Measurements from ENCODE around the gene FBXL7.

Gene FBXL7

GRCh38 chr5:15807248-15807647 is 307.3 kb downstream of the FBXL7 start:
- H3K9ac ChIP-seq (ENCODE audit: low read depth, low read length) = no peak overlapping the region
- H3K4me3 ChIP-seq (ENCODE audit: low read depth, low read length) = no peak overlapping the region
- H3K9me3 ChIP-seq (ENCODE audit: control insufficient read depth, insufficient read depth, low read length) = peaks cover 8% of the 10 kb centered on the region
- H3K36me3 ChIP-seq (ENCODE audit: control insufficient read depth, insufficient read depth, low read length) = peaks cover 3% of the 10 kb centered on the region
- H3K4me1 ChIP-seq (ENCODE audit: control insufficient read depth, insufficient read depth, low read length) = no peaks in the 10 kb centered on the region
- no peaks in the 10 kb centered on the region for H3K27me3 ChIP-seq (ENCODE audit: control insufficient read depth, insufficient read depth, low read length)

DNA sequence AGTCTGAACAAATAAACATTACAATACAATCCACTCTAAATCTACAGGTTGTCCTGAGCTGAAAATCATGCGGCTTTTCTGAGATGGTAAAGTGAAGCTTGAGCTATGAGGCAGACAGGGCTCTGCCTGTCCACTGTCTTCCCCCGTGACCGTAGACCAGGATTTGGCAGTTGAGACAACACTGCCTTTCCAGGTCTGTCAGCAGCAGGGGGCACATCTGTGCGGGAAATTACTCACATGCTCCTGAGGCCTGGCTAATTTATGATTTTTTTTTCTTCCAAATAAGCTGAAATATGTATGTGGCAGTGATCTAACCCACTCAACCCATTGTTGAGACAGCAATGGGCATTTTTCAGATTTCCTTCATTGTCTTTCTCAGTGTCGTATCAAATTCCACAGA is 307.9 kb downstream of the FBXL7 start:
- Histone ChIP-seq H3K4me3 (ENCODE audit: low read depth, low read length) (no peak overlapping the region), H3K36me3 (ENCODE audit: control insufficient read depth, insufficient read depth, low read length) (peaks cover 3% of the 10 kb centered on the region), H3K9ac (ENCODE audit: low read depth, low read length) (no peak overlapping the region), H3K27me3 (ENCODE audit: control insufficient read depth, insufficient read depth, low read length) (no peaks in the 10 kb centered on the region), H3K9me3 (ENCODE audit: control insufficient read depth, insufficient read depth, low read length) (peaks cover 8% of the 10 kb centered on the region), H3K4me1 (ENCODE audit: control insufficient read depth, insufficient read depth, low read length) (no peaks in the 10 kb centered on the region)

- peaks cover 3% of the 10 kb centered on the region for H3K36me3 ChIP-seq (ENCODE audit: control insufficient read depth, insufficient read depth, low read length)
- peaks cover 8% of the 10 kb centered on the region for H3K9me3 ChIP-seq (ENCODE audit: control insufficient read depth, insufficient read depth, low read length)
- H3K9ac ChIP-seq (ENCODE audit: low read depth, low read length) = no peak overlapping the region
- no peaks in the 10 kb centered on the region for H3K4me1 ChIP-seq (ENCODE audit: control insufficient read depth, insufficient read depth, low read length)
- H3K4me3 ChIP-seq (ENCODE audit: low read depth, low read length) = no peak overlapping the region
- H3K27me3 ChIP-seq (ENCODE audit: control insufficient read depth, insufficient read depth, low read length) = no peaks in the 10 kb centered on the region
Measured at GRCh38 chr5:15808577-15808976, 308.6 kb downstream of the FBXL7 start.

DNA sequence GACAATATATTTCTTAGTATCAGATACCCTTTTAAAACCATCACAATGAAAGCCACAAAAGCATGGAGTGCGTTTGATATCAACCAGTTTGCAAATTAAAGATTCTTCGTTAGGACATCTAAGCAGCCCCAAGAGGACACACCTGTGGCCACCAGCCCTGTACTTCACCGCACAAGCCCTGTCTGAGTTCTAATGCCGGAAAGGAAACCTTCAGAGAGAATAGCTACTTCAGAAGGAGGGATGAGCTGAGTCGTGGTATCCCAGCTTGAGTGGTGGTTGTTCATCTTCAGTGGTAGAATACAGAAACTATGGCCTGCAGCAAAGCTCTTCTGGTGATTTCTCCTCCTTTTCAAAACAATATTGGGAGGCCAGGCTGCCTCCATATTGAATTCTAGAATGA is 319.6 kb downstream of the FBXL7 start:
- no peaks in the 10 kb centered on the region for H3K4me1 ChIP-seq (ENCODE audit: control insufficient read depth, insufficient read depth, low read length)
- H3K9me3 ChIP-seq (ENCODE audit: control insufficient read depth, insufficient read depth, low read length) = no peaks in the 10 kb centered on the region
- H3K36me3 ChIP-seq (ENCODE audit: control insufficient read depth, insufficient read depth, low read length) = no peaks in the 10 kb centered on the region
- H3K27me3 ChIP-seq (ENCODE audit: control insufficient read depth, insufficient read depth, low read length) = no peaks in the 10 kb centered on the region
- no peak overlapping the region for H3K4me3 ChIP-seq (ENCODE audit: low read depth, low read length)
- H3K9ac ChIP-seq (ENCODE audit: low read depth, low read length) = no peak overlapping the region

- Histone ChIP-seq H3K27me3 (ENCODE audit: control insufficient read depth, insufficient read depth, low read length) (no peaks in the 10 kb centered on the region), H3K4me3 (ENCODE audit: low read depth, low read length) (no peak overlapping the region), H3K4me1 (ENCODE audit: control insufficient read depth, insufficient read depth, low read length) (no peaks in the 10 kb centered on the region), H3K9me3 (ENCODE audit: control insufficient read depth, insufficient read depth, low read length) (no peaks in the 10 kb centered on the region), H3K9ac (ENCODE audit: low read depth, low read length) (no peak overlapping the region), H3K36me3 (ENCODE audit: control insufficient read depth, insufficient read depth, low read length) (no peaks in the 10 kb centered on the region)
Measured at GRCh38 chr5:15821506-15821905, 321.5 kb downstream of the FBXL7 start.

- H3K4me1 ChIP-seq (ENCODE audit: control insufficient read depth, insufficient read depth, low read length) = no peaks in the 10 kb centered on the region
- no peak overlapping the region for H3K4me3 ChIP-seq (ENCODE audit: low read depth, low read length)
- H3K9ac ChIP-seq (ENCODE audit: low read depth, low read length) = no peak overlapping the region
- no peaks in the 10 kb centered on the region for H3K27me3 ChIP-seq (ENCODE audit: control insufficient read depth, insufficient read depth, low read length)
- H3K36me3 ChIP-seq (ENCODE audit: control insufficient read depth, insufficient read depth, low read length) = no peaks in the 10 kb centered on the region
- no peaks in the 10 kb centered on the region for H3K9me3 ChIP-seq (ENCODE audit: control insufficient read depth, insufficient read depth, low read length)
Measured at GRCh38 chr5:15823398-15823797, 323.4 kb downstream of the FBXL7 start.

- no peaks in the 10 kb centered on the region for H3K27me3 ChIP-seq (ENCODE audit: control insufficient read depth, insufficient read depth, low read length)
- no peak overlapping the region for H3K4me3 ChIP-seq (ENCODE audit: low read depth, low read length)
- H3K9ac ChIP-seq (ENCODE audit: low read depth, low read length) = no peak overlapping the region
- H3K9me3 ChIP-seq (ENCODE audit: control insufficient read depth, insufficient read depth, low read length) = no peaks in the 10 kb centered on the region
- no peaks in the 10 kb centered on the region for H3K36me3 ChIP-seq (ENCODE audit: control insufficient read depth, insufficient read depth, low read length)
- H3K4me1 ChIP-seq (ENCODE audit: control insufficient read depth, insufficient read depth, low read length) = no peaks in the 10 kb centered on the region
Measured at GRCh38 chr5:15827741-15828140, 327.8 kb downstream of the FBXL7 start.

DNA sequence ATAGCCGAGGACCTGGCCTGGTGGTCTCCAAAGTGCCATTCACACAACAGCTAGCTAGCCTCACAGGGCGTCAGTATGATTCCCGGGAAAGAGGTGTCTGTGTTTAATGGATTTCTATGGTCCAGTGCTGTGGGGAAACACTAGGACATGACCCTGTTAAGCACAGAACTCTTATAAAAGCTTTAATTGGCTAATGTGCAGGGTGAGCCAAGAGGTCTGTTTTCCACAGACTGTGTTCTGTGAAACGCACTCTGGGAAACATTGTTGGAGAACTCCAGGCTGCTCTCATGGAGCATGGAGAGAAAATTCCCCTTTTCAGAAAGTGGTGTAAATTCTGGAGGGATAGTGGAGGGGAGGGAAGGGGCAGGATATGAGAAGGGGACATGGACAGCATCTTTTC is 331.4 kb downstream of the FBXL7 start:
- no peaks in the 10 kb centered on the region for H3K36me3 ChIP-seq (ENCODE audit: control insufficient read depth, insufficient read depth, low read length)
- H3K4me3 ChIP-seq (ENCODE audit: low read depth, low read length) = no peak overlapping the region
- H3K4me1 ChIP-seq (ENCODE audit: control insufficient read depth, insufficient read depth, low read length) = peaks cover 6% of the 10 kb centered on the region
- H3K9me3 ChIP-seq (ENCODE audit: control insufficient read depth, insufficient read depth, low read length) = no peaks in the 10 kb centered on the region
- no peaks in the 10 kb centered on the region for H3K27me3 ChIP-seq (ENCODE audit: control insufficient read depth, insufficient read depth, low read length)
- H3K9ac ChIP-seq (ENCODE audit: low read depth, low read length) = no peak overlapping the region

- no peaks in the 10 kb centered on the region for H3K36me3 ChIP-seq (ENCODE audit: control insufficient read depth, insufficient read depth, low read length)
- no peaks in the 10 kb centered on the region for H3K27me3 ChIP-seq (ENCODE audit: control insufficient read depth, insufficient read depth, low read length)
- no peaks in the 10 kb centered on the region for H3K9me3 ChIP-seq (ENCODE audit: control insufficient read depth, insufficient read depth, low read length)
- H3K4me3 ChIP-seq (ENCODE audit: low read depth, low read length) = no peak overlapping the region
- no peak overlapping the region for H3K9ac ChIP-seq (ENCODE audit: low read depth, low read length)
- H3K4me1 ChIP-seq (ENCODE audit: control insufficient read depth, insufficient read depth, low read length) = peaks cover 6% of the 10 kb centered on the region
Measured at GRCh38 chr5:15833365-15833764, 333.4 kb downstream of the FBXL7 start.

DNA sequence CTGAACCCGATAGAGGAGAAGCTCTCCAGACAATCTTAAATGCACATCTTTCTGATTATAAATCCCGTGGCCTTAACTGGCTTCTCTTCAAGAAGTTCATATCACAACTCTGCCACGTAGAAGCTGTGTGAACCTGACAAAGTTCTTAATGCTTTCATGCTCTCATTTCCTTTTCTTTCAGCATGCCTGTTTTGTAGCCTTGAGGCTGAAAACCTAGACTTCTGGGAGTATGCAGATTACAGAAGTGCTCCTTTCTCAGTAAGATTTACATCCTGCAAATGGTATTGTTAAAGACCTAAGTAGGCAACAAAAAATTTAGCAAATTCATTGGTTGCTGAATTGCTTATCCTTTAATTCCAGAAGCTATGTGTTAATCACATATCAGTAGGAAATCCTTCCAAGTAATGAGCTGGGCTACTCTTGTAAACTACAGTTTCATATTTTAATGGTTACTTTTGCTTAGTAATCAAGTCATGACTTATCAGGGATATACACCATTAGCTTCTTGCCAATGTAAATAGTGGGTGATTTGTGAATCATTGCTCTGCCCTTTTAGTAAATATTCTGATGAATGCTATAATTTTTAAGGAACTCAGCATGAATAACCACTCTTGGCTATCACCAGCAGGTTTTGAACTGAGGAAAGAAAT is 334.7 kb downstream of the FBXL7 start:
- Histone ChIP-seq H3K9ac (ENCODE audit: low read depth, low read length) (no peak overlapping the region), H3K4me1 (ENCODE audit: control insufficient read depth, insufficient read depth, low read length) (peaks cover 6% of the 10 kb centered on the region), H3K9me3 (ENCODE audit: control insufficient read depth, insufficient read depth, low read length) (no peaks in the 10 kb centered on the region), H3K36me3 (ENCODE audit: control insufficient read depth, insufficient read depth, low read length) (no peaks in the 10 kb centered on the region), H3K4me3 (ENCODE audit: low read depth, low read length) (no peak overlapping the region), H3K27me3 (ENCODE audit: control insufficient read depth, insufficient read depth, low read length) (no peaks in the 10 kb centered on the region)

- Histone ChIP-seq H3K9me3 (ENCODE audit: control insufficient read depth, insufficient read depth, low read length) (no peaks in the 10 kb centered on the region), H3K27me3 (ENCODE audit: control insufficient read depth, insufficient read depth, low read length) (no peaks in the 10 kb centered on the region), H3K36me3 (ENCODE audit: control insufficient read depth, insufficient read depth, low read length) (no peaks in the 10 kb centered on the region), H3K4me3 (ENCODE audit: low read depth, low read length) (no peak overlapping the region), H3K4me1 (ENCODE audit: control insufficient read depth, insufficient read depth, low read length) (peaks cover 6% of the 10 kb centered on the region), H3K9ac (ENCODE audit: low read depth, low read length) (no peak overlapping the region)
Measured at GRCh38 chr5:15835514-15835913, 335.5 kb downstream of the FBXL7 start.

DNA sequence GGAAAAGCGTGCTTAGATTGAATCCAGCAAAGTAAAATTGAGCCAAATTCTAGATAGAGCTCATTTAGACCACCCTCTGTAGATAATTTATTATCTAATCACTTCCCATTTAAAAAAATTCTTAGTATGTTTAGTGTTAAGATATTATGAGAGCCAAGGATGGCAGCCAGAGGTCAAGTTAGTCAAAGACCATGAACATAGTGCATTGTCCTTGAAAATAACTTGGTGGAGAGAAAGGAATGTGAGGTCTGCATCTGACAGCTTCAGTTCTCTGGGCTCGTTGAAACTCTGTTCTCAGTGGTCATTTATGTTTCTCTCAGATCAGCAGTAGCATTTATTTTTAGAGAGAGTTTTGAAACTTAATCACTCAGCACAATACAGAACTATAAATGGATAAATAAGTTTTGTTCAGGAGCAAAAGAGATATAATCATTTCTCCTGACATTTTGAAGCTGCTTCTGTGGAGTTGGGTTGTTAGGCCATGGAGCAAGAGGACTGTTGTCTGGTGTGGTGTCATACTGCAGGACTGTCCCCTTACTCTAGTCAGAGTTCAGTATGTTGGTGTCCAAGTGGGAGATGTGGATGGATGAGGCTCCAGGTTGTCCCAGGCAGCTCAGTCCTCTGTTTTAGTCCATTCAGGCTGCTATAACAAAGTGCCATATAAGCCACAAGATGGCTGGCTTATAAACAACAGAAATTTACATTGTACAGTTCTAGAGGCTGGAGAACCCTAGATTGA is 337.7 kb downstream of the FBXL7 start:
- no peak overlapping the region for H3K4me3 ChIP-seq (ENCODE audit: low read depth, low read length)
- H3K4me1 ChIP-seq (ENCODE audit: control insufficient read depth, insufficient read depth, low read length) = peaks cover 6% of the 10 kb centered on the region
- no peaks in the 10 kb centered on the region for H3K36me3 ChIP-seq (ENCODE audit: control insufficient read depth, insufficient read depth, low read length)
- H3K9ac ChIP-seq (ENCODE audit: low read depth, low read length) = no peak overlapping the region
- no peaks in the 10 kb centered on the region for H3K27me3 ChIP-seq (ENCODE audit: control insufficient read depth, insufficient read depth, low read length)
- no peaks in the 10 kb centered on the region for H3K9me3 ChIP-seq (ENCODE audit: control insufficient read depth, insufficient read depth, low read length)
